Neural cell (in vitro differentiated cells): Measurements from ENCODE around the gene RCAN1. TPM values are rescaled to one million over a fixed set of nuclear protein-coding genes. Genes with fewer than 3 reads are reported as not detected.

Experiments
- H2AFZ ChIP-seq: fragments of 200-600, 300-800 bp; sonication (generic), shearing (Covaris generic); 2 replicates; pipeline ENCODE4 v1.6.0; 2014; ENCODE audit warnings: low read depth, mild to moderate bottlenecking, antibody characterized with exemption, low read length, moderate library complexity
- H3F3A ChIP-seq: fragments of 200-600 bp; shearing (Covaris generic); 2 replicates; pipeline ENCODE4 v1.6.1; 2016; ENCODE audit warnings: mild to moderate bottlenecking, moderate library complexity, mixed read lengths, antibody characterized with exemption, low read length; ENCODE audit not compliant: insufficient read depth, poor library complexity, severe bottlenecking
- H3K27ac ChIP-seq: fragments of 200-600, 300-800 bp; sonication (generic), shearing (Covaris generic); 2 replicates; pipeline ENCODE4 v1.5.1; 2014; ENCODE audit warnings: mild to moderate bottlenecking, low read length, moderate library complexity
- H3K27me3 ChIP-seq: fragments of 300-800, 200-600 bp; sonication (generic), shearing (Covaris generic); 2 replicates; pipeline ENCODE4 v1.6.0; 2014; ENCODE audit warnings: mild to moderate bottlenecking, low read depth, low read length, moderate library complexity; ENCODE audit not compliant: insufficient read depth
- H3K36me3 ChIP-seq: fragments of 300-800, 200-600 bp; sonication (generic), shearing (Covaris generic); 2 replicates; pipeline ENCODE4 v1.5.1; 2014; ENCODE audit warnings: mild to moderate bottlenecking, antibody characterized with exemption, low read length, moderate library complexity; ENCODE audit not compliant: insufficient read depth
- H3K4me2 ChIP-seq: fragments of 300-800, 200-600 bp; sonication (generic), shearing (Covaris generic); 2 replicates; pipeline ENCODE4 v1.6.0; 2014; ENCODE audit warnings: mild to moderate bottlenecking, low read length
- H3K4me3 ChIP-seq: fragments of 300-800, 200-600 bp; sonication (generic), shearing (Covaris generic); 2 replicates; pipeline ENCODE4 v1.5.1; 2014; ENCODE audit warnings: mild to moderate bottlenecking, low read length, moderate library complexity
- H3K79me2 ChIP-seq: fragments of 200-600 bp; shearing (Covaris generic); replicated peaks from 2 replicates; pipeline ENCODE4 v1.6.0; 2014; ENCODE audit warnings: mild to moderate bottlenecking, low read length, moderate library complexity; ENCODE audit not compliant: insufficient read depth
- H3K9ac ChIP-seq: fragments of 300-800, 200-600 bp; sonication (generic), shearing (Covaris generic); 2 replicates; pipeline ENCODE4 v1.6.1; 2016; ENCODE audit warnings: mild to moderate bottlenecking, low read length, mixed read lengths
- H3K9me2 ChIP-seq: fragments of 200-600 bp; shearing (Covaris generic); 2 replicates; pipeline ENCODE4 v1.6.1; 2016; ENCODE audit warnings: mild to moderate bottlenecking, low read length, mixed read lengths; ENCODE audit not compliant: insufficient read depth
- H3K9me3 ChIP-seq: fragments of 200-600, 300-800 bp; sonication (generic), shearing (Covaris generic); 2 replicates; pipeline ENCODE4 v1.6.1; 2016; ENCODE audit warnings: mild to moderate bottlenecking, mixed run types, low read length, moderate library complexity, mixed read lengths
- H4K20me1 ChIP-seq: fragments of 200-600 bp; shearing (Covaris generic); 2 replicates; pipeline ENCODE4 v1.6.1; 2016; ENCODE audit warnings: mild to moderate bottlenecking, mixed run types; ENCODE audit not compliant: insufficient read depth
- CTCF ChIP-seq: fragments of 450-650 bp; IDR thresholded peaks from 2 replicates; pipeline ENCODE4 v1.5.1; 2014; ENCODE audit warnings: antibody characterized with exemption, mild to moderate bottlenecking, moderate library complexity; ENCODE audit not compliant: poor library complexity, severe bottlenecking
- EP300 ChIP-seq: fragments of 450-650 bp; conservative IDR thresholded peaks from 2 replicates; pipeline ENCODE4 v1.6.1; 2014; ENCODE audit warnings: antibody characterized with exemption, mild to moderate bottlenecking, moderate library complexity; ENCODE audit not compliant: poor library complexity, severe bottlenecking
- EZH2 ChIP-seq: fragments of 200-600, 300-800 bp; shearing (Covaris generic), sonication (generic); IDR thresholded peaks from 2 replicates; pipeline ENCODE4 v1.6.1; 2014; ENCODE audit warnings: antibody characterized with exemption, low read length, borderline replicate concordance, mild to moderate bottlenecking; ENCODE audit not compliant: insufficient read depth, poor library complexity, severe bottlenecking
- MXI1 ChIP-seq: fragments of 450-650 bp; conservative IDR thresholded peaks from 2 replicates; pipeline ENCODE4 v1.6.1; 2014; ENCODE audit warnings: antibody characterized with exemption, mild to moderate bottlenecking; ENCODE audit not compliant: poor library complexity, severe bottlenecking
- POLR2AphosphoS5 ChIP-seq: IDR thresholded peaks from 2 replicates; pipeline ENCODE4 v1.6.1; 2012
- RAD21 ChIP-seq: fragments of 450-650 bp; conservative IDR thresholded peaks from 2 replicates; pipeline ENCODE4 v1.6.1; 2014; ENCODE audit warnings: antibody characterized with exemption, mild to moderate bottlenecking, moderate library complexity
- REST ChIP-seq: IDR thresholded peaks from 2 replicates; pipeline ENCODE4 v1.6.1; 2012; ENCODE audit warnings: borderline replicate concordance
- SMC3 ChIP-seq: fragments of 450-650 bp; conservative IDR thresholded peaks from 2 replicates; pipeline ENCODE4 v1.6.1; 2014; ENCODE audit warnings: antibody characterized with exemption, mild to moderate bottlenecking, moderate library complexity; ENCODE audit not compliant: poor library complexity
- TAF1 ChIP-seq: IDR thresholded peaks from 2 replicates; pipeline ENCODE4 v1.6.1; 2012; ENCODE audit warnings: low read depth
- polyA plus RNA-seq: library from polyadenylated mRNA; depleted of rRNA; stranded (reverse); fragments of >200 nt; gene quantifications from 2 replicates; pipeline ENCODE4 v1.2.3, GENCODE V29; 2014

RCAN1 gene
- polyA plus RNA-seq, 1 donor from 2014 or later, result 46.0 TPM

- no peak overlapping the region for H3K4me3 ChIP-seq
- no peak overlapping the region for H2AFZ ChIP-seq
- H3K9me2 ChIP-seq, result no peaks in the 10 kb centered on the region
- no peak overlapping the region for H3K27ac ChIP-seq
- no peaks in the 10 kb centered on the region for H3K79me2 ChIP-seq
- no peak overlapping the region for H3K4me2 ChIP-seq
- H3K9ac ChIP-seq, result no peak overlapping the region
- TF ChIP-seq MXI1 (no peak), SMC3 (no peak), TAF1 (no peak), EP300 (no peak), RAD21 (no peak), POLR2AphosphoS5 (no peak), REST (no peak), CTCF (no peak), EZH2 (no peak)
- no peaks in the 10 kb centered on the region for H3F3A ChIP-seq
- H3K36me3 ChIP-seq, result no peaks in the 10 kb centered on the region
- no peaks in the 10 kb centered on the region for H3K9me3 ChIP-seq
- no peaks in the 10 kb centered on the region for H4K20me1 ChIP-seq
- no peaks in the 10 kb centered on the region for H3K27me3 ChIP-seq
Measured at GRCh38 chr21:34535886-34536285, 79.0 kb downstream of the RCAN1 start.

- Histone ChIP-seq H4K20me1 (no peaks in the 10 kb centered on the region), H3K9me3 (no peaks in the 10 kb centered on the region), H3F3A (no peaks in the 10 kb centered on the region), H3K79me2 (no peaks in the 10 kb centered on the region), H3K27me3 (no peaks in the 10 kb centered on the region), H3K27ac (no peak overlapping the region), H3K36me3 (no peaks in the 10 kb centered on the region), H3K4me3 (no peak overlapping the region), H3K9ac (no peak overlapping the region), H3K4me2 (no peak overlapping the region), H3K9me2 (no peaks in the 10 kb centered on the region), H2AFZ (no peak overlapping the region)
- TF ChIP-seq SMC3 (no peak), TAF1 (no peak), RAD21 (no peak), MXI1 (no peak)
Measured at GRCh38 chr21:34534522-34534921, 80.4 kb downstream of the RCAN1 start.

- no peaks in the 10 kb centered on the region for H3K36me3 ChIP-seq
- H2AFZ ChIP-seq, result no peak overlapping the region
- H3K27ac ChIP-seq, result no peak overlapping the region
- H4K20me1 ChIP-seq, result no peaks in the 10 kb centered on the region
- no peaks in the 10 kb centered on the region for H3K27me3 ChIP-seq
- H3K4me3 ChIP-seq, result no peak overlapping the region
- no peaks in the 10 kb centered on the region for H3K9me2 ChIP-seq
- H3K9me3 ChIP-seq, result no peaks in the 10 kb centered on the region
- H3K79me2 ChIP-seq, result no peaks in the 10 kb centered on the region
- H3F3A ChIP-seq, result no peaks in the 10 kb centered on the region
- no peak overlapping the region for H3K9ac ChIP-seq
- H3K4me2 ChIP-seq, result no peak overlapping the region
- TF ChIP-seq RAD21 (no peak), EP300 (no peak), SMC3 (no peak), POLR2AphosphoS5 (no peak), MXI1 (no peak), CTCF (no peak), TAF1 (no peak), EZH2 (no peak), REST (no peak)
Measured at GRCh38 chr21:34533938-34534337, 81.0 kb downstream of the RCAN1 start.
